HEK293 (cell line): ENCODE data around the gene ZNF335.
"Not testable (repeated sequence)": the region's sequence is repeated elsewhere in the genome, so short reads cannot be mapped to it uniquely, and the experiment has no call there.

Experiments
- CTCF ChIA-PET: fragments of 350-600 bp; formaldehyde crosslinking; extraction: SDS; loops from one replicate; lab custom pipeline; 2021; ENCODE audit warnings: antibody characterized with exemption; lab: Yijun Ruan, JAX
- POLR2A ChIA-PET: fragments of 300-600 bp; formaldehyde crosslinking; extraction: SDS; loops from one replicate; lab custom pipeline; 2020; ENCODE audit warnings: antibody characterized with exemption, inconsistent platforms; lab: Yijun Ruan, JAX
- H3K27ac ChIP-seq: fragments of 200-500 bp; sonication (Bioruptor generic); 2 replicates; pipeline ENCODE4 v1.5.1; 2014; ENCODE audit warnings: low read depth, low read length, control low read depth, inconsistent platforms; ENCODE audit errors: extremely low read depth
- H3K36me3 ChIP-seq, 2 experiments: fragments of 200-500 bp in 1 of 2; sonication (Bioruptor generic) in 1 of 2; 1 replicate in 1 of 2; 2 replicates in 1 of 2; pipeline ENCODE4 v1.5.1; 2014 to 2017; ENCODE audit warnings: inconsistent platforms in 2 of 2, low read length in 2 of 2; ENCODE audit not compliant: control insufficient read depth in 2 of 2, insufficient read depth in 1 of 2
- H3K4me1 ChIP-seq: fragments of 200-500 bp; sonication (Bioruptor generic); 2 replicates; pipeline ENCODE4 v1.5.1; 2014; ENCODE audit warnings: mild to moderate bottlenecking, low read length, inconsistent platforms; ENCODE audit not compliant: control insufficient read depth, insufficient read depth
- H3K4me3 ChIP-seq: 2 replicates; pipeline ENCODE4 v1.5.1; 2011; ENCODE audit warnings: low read depth, mild to moderate bottlenecking, control low read depth, low read length, moderate library complexity
- H3K9me3 ChIP-seq: fragments of 200-500 bp; sonication (Bioruptor generic); 2 replicates; pipeline ENCODE4 v1.5.1; 2014; ENCODE audit warnings: low read depth, low read length, inconsistent platforms; ENCODE audit not compliant: control insufficient read depth, insufficient read depth
- BCL11B ChIP-seq: fragments of 450-650 bp; formaldehyde crosslinking; IDR thresholded peaks from 2 replicates; pipeline ENCODE4 v1.5.1; 2016; ENCODE audit warnings: low read depth, missing biosample characterization, missing genetic modification characterization
- CTCF ChIP-seq: fragments of 450-650 bp; formaldehyde crosslinking; IDR thresholded peaks from 2 replicates; pipeline ENCODE4 v1.5.1; 2016; ENCODE audit warnings: missing biosample characterization, missing genetic modification characterization
- GLI2 ChIP-seq: fragments of 450-650 bp; formaldehyde crosslinking; IDR thresholded peaks from 2 replicates; pipeline ENCODE4; 2017; ENCODE audit warnings: missing biosample characterization, missing genetic modification characterization, low read depth, borderline replicate concordance
- GLIS1 ChIP-seq: fragments of 450-650 bp; formaldehyde crosslinking; IDR thresholded peaks from 2 replicates; pipeline ENCODE4 v1.5.1; 2016; ENCODE audit warnings: missing biosample characterization, missing genetic modification characterization
- IKZF3 ChIP-seq: fragments of 450-650 bp; IDR thresholded peaks from 2 replicates; pipeline ENCODE4 v1.5.0; 2018; ENCODE audit warnings: missing biosample characterization, mild to moderate bottlenecking, missing genetic modification characterization, moderate library complexity
- KLF7 ChIP-seq: fragments of 450-650 bp; formaldehyde crosslinking; IDR thresholded peaks from 2 replicates; pipeline ENCODE4 v1.5.1; 2016; ENCODE audit warnings: missing biosample characterization, missing genetic modification characterization, borderline replicate concordance
- KLF9 ChIP-seq: fragments of 450-650 bp; formaldehyde crosslinking; IDR thresholded peaks from 2 replicates; pipeline ENCODE4 v1.5.1; 2016; ENCODE audit warnings: missing biosample characterization, missing genetic modification characterization, low read depth
- OSR2 ChIP-seq: fragments of 450-650 bp; formaldehyde crosslinking; IDR thresholded peaks from 2 replicates; pipeline ENCODE4 v1.5.1; 2016; ENCODE audit warnings: missing biosample characterization, missing genetic modification characterization
- OVOL3 ChIP-seq: fragments of 450-650 bp; formaldehyde crosslinking; IDR thresholded peaks from 2 replicates; pipeline ENCODE4 v1.5.1; 2016; ENCODE audit warnings: missing biosample characterization, missing genetic modification characterization
- PRDM1 ChIP-seq: fragments of 450-650 bp; formaldehyde crosslinking; IDR thresholded peaks from 2 replicates; pipeline ENCODE4; 2016; ENCODE audit warnings: missing biosample characterization, missing genetic modification characterization
- PRDM6 ChIP-seq: fragments of 450-650 bp; formaldehyde crosslinking; IDR thresholded peaks from 2 replicates; pipeline ENCODE4 v1.5.1; 2017; ENCODE audit warnings: missing biosample characterization, missing genetic modification characterization
- TRIM28 ChIP-seq: IDR thresholded peaks from 2 replicates; pipeline ENCODE4 v1.6.1; 2011; ENCODE audit warnings: low read length, control low read depth, borderline replicate concordance
- ZBTB44 ChIP-seq: fragments of 450-650 bp; IDR thresholded peaks from 2 replicates; pipeline ENCODE4 v1.5.1; 2018; ENCODE audit warnings: missing biosample characterization, mild to moderate bottlenecking, missing genetic modification characterization
- ZNF10 ChIP-seq: fragments of 450-650 bp; formaldehyde crosslinking; IDR thresholded peaks from 2 replicates; pipeline ENCODE4 v1.5.1; 2017; ENCODE audit warnings: missing biosample characterization, missing genetic modification characterization
- ZNF146 ChIP-seq: fragments of 450-650 bp; formaldehyde crosslinking; IDR thresholded peaks from 2 replicates; pipeline ENCODE4 v1.5.1; 2016; ENCODE audit warnings: missing biosample characterization, missing genetic modification characterization
- ZNF2 ChIP-seq: fragments of 450-650 bp; formaldehyde crosslinking; IDR thresholded peaks from 2 replicates; pipeline ENCODE4 v1.5.1; 2016; ENCODE audit warnings: missing biosample characterization, missing genetic modification characterization
- ZNF23 ChIP-seq: fragments of 450-650 bp; formaldehyde crosslinking; IDR thresholded peaks from 2 replicates; pipeline ENCODE4 v1.5.1; 2016; ENCODE audit warnings: missing biosample characterization, missing genetic modification characterization, borderline replicate concordance
- ZNF26 ChIP-seq: fragments of 450-650 bp; formaldehyde crosslinking; IDR thresholded peaks from 2 replicates; pipeline ENCODE4 v1.5.1; 2016; ENCODE audit warnings: missing biosample characterization, missing genetic modification characterization
- ZNF292 ChIP-seq: fragments of 450-650 bp; formaldehyde crosslinking; IDR thresholded peaks from 2 replicates; pipeline ENCODE4 v1.5.1; 2016; ENCODE audit warnings: low read depth, missing biosample characterization, missing genetic modification characterization, borderline replicate concordance
- ZNF37A ChIP-seq: fragments of 450-650 bp; IDR thresholded peaks from 2 replicates; pipeline ENCODE4 v1.5.1; 2018; ENCODE audit warnings: missing biosample characterization, missing genetic modification characterization
- ZNF426 ChIP-seq: fragments of 450-650 bp; formaldehyde crosslinking; IDR thresholded peaks from 2 replicates; pipeline ENCODE4 v1.5.1; 2017; ENCODE audit warnings: missing biosample characterization, missing genetic modification characterization, mild to moderate bottlenecking, inconsistent platforms, moderate library complexity
- ZNF449 ChIP-seq: fragments of 450-650 bp; formaldehyde crosslinking; IDR thresholded peaks from 2 replicates; pipeline ENCODE4 v1.5.1; 2017; ENCODE audit warnings: missing biosample characterization, mild to moderate bottlenecking, missing genetic modification characterization, moderate library complexity
- ZNF473 ChIP-seq: fragments of 450-650 bp; formaldehyde crosslinking; IDR thresholded peaks from 2 replicates; pipeline ENCODE4 v1.5.1; 2017; ENCODE audit warnings: missing biosample characterization, missing genetic modification characterization
- ZNF488 ChIP-seq: fragments of 450-650 bp; formaldehyde crosslinking; IDR thresholded peaks from 2 replicates; pipeline ENCODE4 v1.5.1; 2016; ENCODE audit warnings: missing biosample characterization, missing genetic modification characterization
- ZNF560 ChIP-seq: fragments of 450-650 bp; formaldehyde crosslinking; IDR thresholded peaks from 2 replicates; pipeline ENCODE4 v1.5.1; 2017; ENCODE audit warnings: missing biosample characterization, missing genetic modification characterization, borderline replicate concordance
- ZNF571 ChIP-seq: fragments of 450-650 bp; formaldehyde crosslinking; IDR thresholded peaks from 2 replicates; pipeline ENCODE4 v1.5.0; 2017; ENCODE audit warnings: missing biosample characterization, missing genetic modification characterization
- ZNF658 ChIP-seq: fragments of 450-650 bp; formaldehyde crosslinking; IDR thresholded peaks from 2 replicates; pipeline ENCODE4; 2016; ENCODE audit warnings: missing biosample characterization, missing genetic modification characterization
- ZNF701 ChIP-seq: fragments of 450-650 bp; formaldehyde crosslinking; IDR thresholded peaks from 2 replicates; pipeline ENCODE4 v1.5.1; 2016; ENCODE audit warnings: missing biosample characterization, missing genetic modification characterization
- ZNF707 ChIP-seq: fragments of 450-650 bp; formaldehyde crosslinking; IDR thresholded peaks from 2 replicates; pipeline ENCODE4 v1.5.1; 2016; ENCODE audit warnings: missing biosample characterization, missing genetic modification characterization
- ZNF768 ChIP-seq: fragments of 450-650 bp; formaldehyde crosslinking; IDR thresholded peaks from 2 replicates; pipeline ENCODE4 v1.5.1; 2018; ENCODE audit warnings: missing biosample characterization, mild to moderate bottlenecking, missing genetic modification characterization
- ZNF837 ChIP-seq: fragments of 450-650 bp; formaldehyde crosslinking; IDR thresholded peaks from 2 replicates; pipeline ENCODE4 v1.5.1; 2016; ENCODE audit warnings: missing biosample characterization, missing genetic modification characterization
- ZNF843 ChIP-seq: fragments of 450-650 bp; formaldehyde crosslinking; IDR thresholded peaks from 2 replicates; pipeline ENCODE4 v1.5.1; 2016; ENCODE audit warnings: missing biosample characterization, missing genetic modification characterization

ZNF335 gene

GRCh38 chr20:45933266-45934045 is 38.5 kb downstream of the ZNF335 start (continued):
- TF ChIP-seq PRDM6 (tag by site-specific recombination) = no peak
- no peak for TF ChIP-seq ZNF23 (tag by site-specific recombination)
- no peak for TF ChIP-seq ZBTB44 (tag by site-specific recombination)
- TF ChIP-seq ZNF768 = no peak
- TF ChIP-seq CTCF (tag by site-specific recombination) = 0 out of 2 replicates have a peak, but pooled peaks have one; percentile 42
- no peak for TF ChIP-seq ZNF701
- TF ChIP-seq PRDM1 (tag by site-specific recombination) = no peak
- TF ChIP-seq ZNF26 (tag by site-specific recombination) = no peak
- no peak for TF ChIP-seq OVOL3
- TF ChIP-seq ZNF473 (tag by site-specific recombination) = no peak
- no peak for TF ChIP-seq KLF9 (tag by site-specific recombination)
- no peak for TF ChIP-seq ZNF292 (tag by site-specific recombination)
- TF ChIP-seq ZNF843 (tag by site-specific recombination) = no peak
- no peak for TF ChIP-seq ZNF146 (tag by site-specific recombination)
- TF ChIP-seq ZNF426 (tag by site-specific recombination) = no peak
- TF ChIP-seq TRIM28 = no peak
- TF ChIP-seq ZNF488 (tag by site-specific recombination) = no peak
- no peak for TF ChIP-seq ZNF837
- TF ChIP-seq OSR2 = no peak
- TF ChIP-seq IKZF3 = 0 out of 2 replicates have a peak, but pooled peaks have one; percentile 13
- no peak for TF ChIP-seq ZNF560 (tag by site-specific recombination)
- TF ChIP-seq KLF7 (tag by site-specific recombination) = no peak
- TF ChIP-seq GLI2 (tag by site-specific recombination) = no peak
- TF ChIP-seq ZNF658 (tag by site-specific recombination) = no peak
- TF ChIP-seq ZNF571 = no peak
- TF ChIP-seq ZNF449 (tag by site-specific recombination) = no peak
- no peak for TF ChIP-seq BCL11B (tag by site-specific recombination)
- TF ChIP-seq GLIS1 (tag by site-specific recombination) = no peak
- no peak for TF ChIP-seq ZNF37A
- no peak for TF ChIP-seq ZNF707 (tag by site-specific recombination)
- no peak for TF ChIP-seq ZNF2
- 0 out of 2 replicates have a peak, but pooled peaks have one; percentile 15 for TF ChIP-seq ZNF10
- TF ChIP-seq, all 188 proteins: peak for 9

- CTCF ChIA-PET = interaction anchor here (0.7 kb wide), 1 partner anchor 40 kb away, joined by 3 read pairs; no protein-coding TSS in a partner anchor
Measured at GRCh38 chr20:45931680-45932079, 40.3 kb downstream of the ZNF335 start.

More at GRCh38 chr20:45931680-45932079, 40.3 kb downstream of the ZNF335 start:
- H3K27ac ChIP-seq, H3K36me3 ChIP-seq, H3K4me3 ChIP-seq, H3K9me3 ChIP-seq, POLR2A ChIA-PET, H3K4me1 ChIP-seq: not testable (repeated sequence)
